SK-N-MC (cell line): ENCODE measurements around the gene TAL1.

Experiments used
- EZH2 ChIP-seq: fragments of 200-600 bp; sonication (generic); IDR thresholded peaks from one replicate; pipeline ENCODE4 v1.6.1; 2017; ENCODE audit warnings: antibody characterized with exemption
- FOXP2 ChIP-seq: optimal IDR thresholded peaks from 2 replicates; pipeline ENCODE3; 2011; ENCODE audit warnings: mild to moderate bottlenecking, moderate library complexity; ENCODE audit not compliant: insufficient read depth; ENCODE audit errors: extremely low read length, control extremely low read depth
- POLR2AphosphoS5 ChIP-seq: IDR thresholded peaks from 2 replicates; pipeline ENCODE4 v1.6.1; 2012; ENCODE audit warnings: mild to moderate bottlenecking, low read depth, low read length, borderline replicate concordance

DNA sequence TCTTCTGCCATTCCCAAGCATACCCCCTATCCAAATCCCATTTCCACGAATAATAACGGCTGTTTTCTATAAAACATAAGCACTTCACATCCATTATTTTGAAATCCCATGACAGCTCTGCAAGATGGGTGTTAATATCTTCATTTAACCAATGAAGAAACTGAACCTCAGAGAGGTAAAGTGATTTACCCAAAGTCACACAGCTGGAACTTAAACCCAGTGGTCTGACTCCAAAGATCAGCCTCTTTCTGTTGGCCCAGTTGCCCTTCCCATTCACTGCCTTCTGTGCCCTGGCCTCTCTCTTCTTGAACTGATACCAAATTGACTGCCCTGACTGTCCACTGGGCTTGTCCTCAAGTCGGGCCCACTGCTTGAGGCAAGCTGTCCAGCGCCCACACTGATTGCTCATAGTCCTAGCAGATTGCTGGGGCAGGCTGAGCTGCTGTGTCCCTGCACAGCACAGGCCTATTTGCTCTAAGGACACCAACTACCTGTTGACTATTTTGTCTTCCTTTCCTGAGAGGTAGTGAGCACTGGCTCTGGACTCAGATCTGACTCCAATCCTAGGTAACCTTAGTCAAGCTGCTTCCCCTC lies 19.3 kb downstream of the TAL1 start:
- TF ChIP-seq EZH2 (no peak), POLR2AphosphoS5 (no peak), FOXP2 (no peak)
